NCI-H524 treated with DMSO at 0.1 percent for 48 hours (cell line): ENCODE data around the gene CENPX.

ENCODE experiments used
- DNase-seq: peaks from one replicate; lab custom pipeline; 2025; lab: John Stamatoyannopoulos, UW

The CENPX gene

GRCh38 chr17:82023447-82024241, 966 bp upstream of the CENPX start:
- DNase-seq: no peak

GRCh38 chr17:82022981-82023446, 336 bp upstream of the CENPX start, which contains the start of gene LRRC45:
Gene LRRC45, plus strand, starts transcription at chr17:82023305. Its CDS starts 339 bp downstream, at chr17:82023644.
- DNase-seq: peak; percentile 100

GRCh38 chr17:82021900-82022309, 773 bp downstream of the CENPX start:
- no peak for DNase-seq

GRCh38 chr17:82021107-82021899, 1.4 kb downstream of the CENPX start:
- no peak for DNase-seq

GRCh38 chr17:82020572-82021106, 2.0 kb downstream of the CENPX start:
- DNase-seq: no peak

- DNase-seq: no peak
Measured at GRCh38 chr17:82019690-82020571, 2.7 kb downstream of the CENPX start.

- no peak for DNase-seq
Measured at GRCh38 chr17:82018989-82019689, 3.5 kb downstream of the CENPX start.

GRCh38 chr17:82018152-82018988, 4.3 kb downstream of the CENPX start:
- no peak for DNase-seq

GRCh38 chr17:82017612-82018151, 5.0 kb downstream of the CENPX start:
- DNase-seq: no peak

- no peak for DNase-seq
Measured at GRCh38 chr17:82016875-82017459, 5.7 kb downstream of the CENPX start.

- no peak for DNase-seq
Measured at GRCh38 chr17:82016061-82016874, 6.4 kb downstream of the CENPX start.

GRCh38 chr17:82015311-82015971, 7.2 kb downstream of the CENPX start:
- no peak for DNase-seq

- DNase-seq: no peak
Measured at GRCh38 chr17:82014971-82015310, 7.7 kb downstream of the CENPX start.

- no peak for DNase-seq
Measured at GRCh38 chr17:82014432-82014831, 8.2 kb downstream of the CENPX start.

- no peak for DNase-seq
Measured at GRCh38 chr17:82013772-82014321, 8.8 kb downstream of the CENPX start.

GRCh38 chr17:82013341-82013740, 9.3 kb downstream of the CENPX start:
- no peak for DNase-seq

GRCh38 chr17:82012640-82013295, 9.9 kb downstream of the CENPX start:
- no peak for DNase-seq
